ENCODE results near the gene GNAZ. TPM values are rescaled to one million over a fixed set of nuclear protein-coding genes. Genes with fewer than 3 reads are reported as not detected.

Gene GNAZ
- total RNA-seq, 1 donor from 2014 or later = 3.9 TPM

GRCh38 chr22:23163665-23164064 lies 93.3 kb downstream of the GNAZ start:
- no peak for DNase-seq (ENCODE audit: low spot score)
- H3K4me1 Mint-ChIP-seq (ENCODE audit: low read depth) = no peaks in the 10 kb centered on the region
- TF ChIP-seq CTCF (IDR thresholded peaks at IDR 0.05) = no peak
- H3K4me3 Mint-ChIP-seq (ENCODE audit: unreplicated experiment) = no peak overlapping the region
- no peaks in the 10 kb centered on the region for H3K36me3 Mint-ChIP-seq (ENCODE audit: low read depth)
- peaks cover 3% of the 10 kb centered on the region for H3K27me3 Mint-ChIP-seq (ENCODE audit: low read depth)
- H3K9me3 Mint-ChIP-seq (ENCODE audit: low read depth) = no peaks in the 10 kb centered on the region
- no peak overlapping the region for H3K27ac Mint-ChIP-seq (ENCODE audit: unreplicated experiment)

- no peak for TF ChIP-seq CTCF (IDR thresholded peaks at IDR 0.05)
- H3K27me3 Mint-ChIP-seq (ENCODE audit: low read depth) = peaks cover 3% of the 10 kb centered on the region
- no peak overlapping the region for H3K4me3 Mint-ChIP-seq (ENCODE audit: unreplicated experiment)
- DNase-seq (ENCODE audit: low spot score) = no peak
- no peaks in the 10 kb centered on the region for H3K4me1 Mint-ChIP-seq (ENCODE audit: low read depth)
- H3K27ac Mint-ChIP-seq (ENCODE audit: unreplicated experiment) = no peak overlapping the region
- H3K36me3 Mint-ChIP-seq (ENCODE audit: low read depth) = no peaks in the 10 kb centered on the region
- H3K9me3 Mint-ChIP-seq (ENCODE audit: low read depth) = no peaks in the 10 kb centered on the region
Observed at GRCh38 chr22:23164091-23164490, 93.8 kb downstream of the GNAZ start.

- Mint-ChIP-seq H3K36me3 (ENCODE audit: low read depth) (no peaks in the 10 kb centered on the region), H3K27me3 (ENCODE audit: low read depth) (peaks cover 3% of the 10 kb centered on the region), H3K9me3 (ENCODE audit: low read depth) (no peaks in the 10 kb centered on the region), H3K27ac (ENCODE audit: unreplicated experiment) (no peak overlapping the region), H3K4me1 (ENCODE audit: low read depth) (no peaks in the 10 kb centered on the region), H3K4me3 (ENCODE audit: unreplicated experiment) (no peak overlapping the region)
- no peak for DNase-seq (ENCODE audit: low spot score)
- TF ChIP-seq CTCF (IDR thresholded peaks at IDR 0.05) = no peak
Observed at GRCh38 chr22:23166042-23166831, 95.9 kb downstream of the GNAZ start.

- H3K36me3 Mint-ChIP-seq (ENCODE audit: low read depth) = no peaks in the 10 kb centered on the region
- no peaks in the 10 kb centered on the region for H3K9me3 Mint-ChIP-seq (ENCODE audit: low read depth)
- H3K27ac Mint-ChIP-seq (ENCODE audit: unreplicated experiment) = no peak overlapping the region
- no peak for DNase-seq (ENCODE audit: low spot score)
- peaks cover 3% of the 10 kb centered on the region for H3K27me3 Mint-ChIP-seq (ENCODE audit: low read depth)
- no peak for TF ChIP-seq CTCF (IDR thresholded peaks at IDR 0.05)
- no peaks in the 10 kb centered on the region for H3K4me1 Mint-ChIP-seq (ENCODE audit: low read depth)
- no peak overlapping the region for H3K4me3 Mint-ChIP-seq (ENCODE audit: unreplicated experiment)
Observed at GRCh38 chr22:23166841-23167616, 96.7 kb downstream of the GNAZ start.

GRCh38 chr22:23168391-23169042 lies 98.2 kb downstream of the GNAZ start:
- no peak for TF ChIP-seq CTCF (IDR thresholded peaks at IDR 0.05)
- no peaks in the 10 kb centered on the region for H3K36me3 Mint-ChIP-seq (ENCODE audit: low read depth)
- H3K4me1 Mint-ChIP-seq (ENCODE audit: low read depth) = no peaks in the 10 kb centered on the region
- no peak for DNase-seq (ENCODE audit: low spot score)
- H3K4me3 Mint-ChIP-seq (ENCODE audit: unreplicated experiment) = no peak overlapping the region
- no peak overlapping the region for H3K27ac Mint-ChIP-seq (ENCODE audit: unreplicated experiment)
- H3K9me3 Mint-ChIP-seq (ENCODE audit: low read depth) = no peaks in the 10 kb centered on the region
- peaks cover 3% of the 10 kb centered on the region for H3K27me3 Mint-ChIP-seq (ENCODE audit: low read depth)
